ENCODE results near the gene C12orf75. TPM values are rescaled to one million over a fixed set of nuclear protein-coding genes. Genes with fewer than 3 reads are reported as not detected.

The C12orf75 gene
- total and polyA plus RNA-seq, 2 of the 13 experiments (the other 11 are each of a cell fraction or from before 2014, with no cell fraction given), result 16.1 to 19.8 TPM

- TF ChIP-seq ZNF468 (CRISPR knock-in tag; IDR thresholded peaks at IDR 0.05) (no peak), KLF15 (CRISPR knock-in tag; IDR thresholded peaks at IDR 0.05; ENCODE audit: borderline replicate concordance) (no peak), NAIF1 (CRISPR knock-in tag; IDR thresholded peaks at IDR 0.05; ENCODE audit: borderline replicate concordance) (no peak), ZNF251 (CRISPR knock-in tag; IDR thresholded peaks at IDR 0.05) (no peak), ZKSCAN1 (IDR thresholded peaks at IDR 0.05; ENCODE audit: low read length) (no peak), ZNF138 (CRISPR knock-in tag; IDR thresholded peaks at IDR 0.05; ENCODE audit: low read depth) (no peak), SRY (CRISPR knock-in tag; IDR thresholded peaks at IDR 0.05) (no peak), HNF4A (CRISPR knock-in tag; IDR thresholded peaks at IDR 0.05) (no peak), DNMT3B (CRISPR knock-in tag; conservative IDR thresholded peaks at IDR 0.05) (no peak), MIER3 (CRISPR knock-in tag; IDR thresholded peaks at IDR 0.05; ENCODE audit: borderline replicate concordance) (no peak), RFX1 (IDR thresholded peaks at IDR 0.05) (peak; percentile 51; the same call in 1 of the 2 replicates), YEATS4 (CRISPR knock-in tag; IDR thresholded peaks at IDR 0.05; ENCODE audit: borderline replicate concordance) (no peak), TP53 (CRISPR knock-in tag; conservative IDR thresholded peaks at IDR 0.05) (no peak), PATZ1 (CRISPR knock-in tag; IDR thresholded peaks at IDR 0.05) (peak; percentile 59), POLR2G (IDR thresholded peaks at IDR 0.05; ENCODE audit: low read depth, low read length) (no peak), ZNF180 (CRISPR knock-in tag; IDR thresholded peaks at IDR 0.05; ENCODE audit: borderline replicate concordance, low read depth) (no peak), U2AF1 (optimal IDR thresholded peaks at IDR 0.05; ENCODE audit: low read depth, low read length) (no peak), AHDC1 (CRISPR knock-in tag; IDR thresholded peaks at IDR 0.05; ENCODE audit: borderline replicate concordance) (no peak), ZNF598 (CRISPR knock-in tag; IDR thresholded peaks at IDR 0.05; ENCODE audit: borderline replicate concordance) (no peak), ZNF784 (CRISPR knock-in tag; IDR thresholded peaks at IDR 0.05; ENCODE audit: borderline replicate concordance) (no peak)
- TF ChIP-seq, protein P1, sequence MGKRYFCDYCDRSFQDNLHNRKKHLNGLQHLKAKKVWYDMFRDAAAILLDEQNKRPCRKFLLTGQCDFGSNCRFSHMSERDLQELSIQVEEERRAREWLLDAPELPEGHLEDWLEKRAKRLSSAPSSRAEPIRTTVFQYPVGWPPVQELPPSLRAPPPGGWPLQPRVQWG (CRISPR knock-in tag; IDR thresholded peaks at IDR 0.05; ENCODE audit: borderline replicate concordance, low read depth), result no peak
Observed at GRCh38 chr12:105330283-105330930, at the start of gene C12orf75 (continued).

Measured in HepG2 (cell line).